AG04450 (cell line): Measurements from ENCODE around the gene BNC2. TPM values are rescaled to one million over a fixed set of nuclear protein-coding genes. Genes with fewer than 3 reads are reported as not detected.

Source experiments
- CTCF ChIA-PET: fragments of 300-600, 350-600 bp; formaldehyde crosslinking; extraction: SDS; loops from one replicate; lab custom pipeline; 2022; ENCODE audit warnings: antibody characterized with exemption, inconsistent platforms; lab: Charles Lee
- POLR2A ChIA-PET: fragments of 350-600 bp; formaldehyde crosslinking; extraction: SDS; loops from one replicate; lab custom pipeline; 2021; ENCODE audit warnings: antibody characterized with exemption, inconsistent platforms; lab: Yijun Ruan, JAX
- DNase-seq: peaks from one replicate; pipeline ENCODE4 v3.0.0-alpha.2; 2011; ENCODE audit warnings: low read depth, low spot score
- H3K27ac ChIP-seq: one replicate; pipeline ENCODE4 v1.5.1; 2012; ENCODE audit warnings: low read depth, low read length, control low read depth
- H3K27me3 ChIP-seq: one replicate; pipeline ENCODE4 v1.6.0; 2012; ENCODE audit warnings: low read length; ENCODE audit not compliant: control insufficient read depth, insufficient read depth
- H3K4me3 ChIP-seq: 2 replicates; pipeline ENCODE4 v1.5.1; 2011; ENCODE audit warnings: mild to moderate bottlenecking, low read depth, low read length, control low read depth
- H3K9me3 ChIP-seq: 2 replicates; pipeline ENCODE4 v1.5.1; 2012; ENCODE audit warnings: low read length; ENCODE audit not compliant: control insufficient read depth, insufficient read depth
- polyA plus RNA-seq: library from polyadenylated mRNA; depleted of rRNA; stranded (reverse); fragments of >200 nt; gene quantifications from 2 replicates; pipeline ENCODE4 v1.2.3, GENCODE V29; 2011
- TF ChIP-seq, protein P1 (sequence below): IDR thresholded peaks from 2 replicates; pipeline ENCODE4 v1.5.1; 2011; ENCODE audit warnings: low read depth, low read length, control low read depth, inconsistent platforms

Gene BNC2
- polyA plus RNA-seq, 1 experiment, result 49.0 TPM

DNA sequence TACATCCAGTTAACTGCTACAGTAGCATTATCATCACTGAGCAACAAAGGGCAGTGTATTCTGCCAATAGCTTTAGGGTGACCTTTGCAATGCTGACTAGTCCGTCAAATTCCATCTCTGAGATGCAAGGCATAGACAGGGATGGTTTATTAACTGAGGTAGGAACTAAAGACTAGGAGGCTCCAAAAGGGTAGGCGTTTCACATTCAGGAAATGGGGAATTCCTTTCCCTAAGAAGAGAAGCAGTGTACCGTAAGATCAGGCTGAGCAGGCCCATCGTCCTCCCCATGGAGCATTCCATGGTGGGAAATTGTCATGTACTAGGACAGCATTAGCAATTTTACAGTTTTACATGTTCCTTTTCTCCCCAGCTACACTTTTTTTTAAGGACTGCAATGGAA lies 157.7 kb downstream of the BNC2 start:
- H3K9me3 ChIP-seq, result no peaks in the 10 kb centered on the region
- H3K27me3 ChIP-seq, result no peaks in the 10 kb centered on the region
- TF ChIP-seq, protein P1, sequence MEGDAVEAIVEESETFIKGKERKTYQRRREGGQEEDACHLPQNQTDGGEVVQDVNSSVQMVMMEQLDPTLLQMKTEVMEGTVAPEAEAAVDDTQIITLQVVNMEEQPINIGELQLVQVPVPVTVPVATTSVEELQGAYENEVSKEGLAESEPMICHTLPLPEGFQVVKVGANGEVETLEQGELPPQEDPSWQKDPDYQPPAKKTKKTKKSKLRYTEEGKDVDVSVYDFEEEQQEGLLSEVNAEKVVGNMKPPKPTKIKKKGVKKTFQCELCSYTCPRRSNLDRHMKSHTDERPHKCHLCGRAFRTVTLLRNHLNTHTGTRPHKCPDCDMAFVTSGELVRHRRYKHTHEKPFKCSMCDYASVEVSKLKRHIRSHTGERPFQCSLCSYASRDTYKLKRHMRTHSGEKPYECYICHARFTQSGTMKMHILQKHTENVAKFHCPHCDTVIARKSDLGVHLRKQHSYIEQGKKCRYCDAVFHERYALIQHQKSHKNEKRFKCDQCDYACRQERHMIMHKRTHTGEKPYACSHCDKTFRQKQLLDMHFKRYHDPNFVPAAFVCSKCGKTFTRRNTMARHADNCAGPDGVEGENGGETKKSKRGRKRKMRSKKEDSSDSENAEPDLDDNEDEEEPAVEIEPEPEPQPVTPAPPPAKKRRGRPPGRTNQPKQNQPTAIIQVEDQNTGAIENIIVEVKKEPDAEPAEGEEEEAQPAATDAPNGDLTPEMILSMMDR, result no peak
- DNase-seq, result no peak
- POLR2A ChIA-PET, result interaction anchor here (0.6 kb wide), 1 partner anchor 13 kb away, joined by 4 read pairs; no protein-coding TSS in a partner anchor
- no peak overlapping the region for H3K27ac ChIP-seq
- H3K4me3 ChIP-seq, result no peak overlapping the region
- CTCF ChIA-PET, result no interaction called here

DNA sequence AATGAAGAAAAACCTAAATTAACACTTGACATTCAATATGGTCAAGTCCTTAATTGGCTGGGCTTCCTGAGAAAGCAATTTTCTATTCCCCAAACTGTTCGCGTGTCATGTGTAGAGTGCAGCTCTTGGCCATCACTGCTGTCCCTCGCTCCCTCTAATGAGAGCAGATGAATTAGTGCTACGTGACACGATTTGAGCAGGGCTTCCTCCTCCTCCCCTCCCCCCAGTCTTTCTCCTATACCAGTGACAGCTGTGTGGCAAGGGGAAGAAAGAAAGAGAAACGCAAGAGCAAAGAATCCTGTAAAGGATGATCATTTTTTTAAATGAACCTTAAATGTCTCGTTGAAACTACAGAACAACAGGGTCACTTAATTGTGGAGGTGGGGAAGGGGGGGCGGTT lies 159.6 kb downstream of the BNC2 start:
- no peak for DNase-seq
- TF ChIP-seq, protein P1, result no peak
- Histone ChIP-seq H3K27ac (no peak overlapping the region), H3K9me3 (no peaks in the 10 kb centered on the region), H3K27me3 (no peaks in the 10 kb centered on the region), H3K4me3 (no peak overlapping the region)
- ChIA-PET CTCF (no interaction called here), POLR2A (no interaction called here)

DNA sequence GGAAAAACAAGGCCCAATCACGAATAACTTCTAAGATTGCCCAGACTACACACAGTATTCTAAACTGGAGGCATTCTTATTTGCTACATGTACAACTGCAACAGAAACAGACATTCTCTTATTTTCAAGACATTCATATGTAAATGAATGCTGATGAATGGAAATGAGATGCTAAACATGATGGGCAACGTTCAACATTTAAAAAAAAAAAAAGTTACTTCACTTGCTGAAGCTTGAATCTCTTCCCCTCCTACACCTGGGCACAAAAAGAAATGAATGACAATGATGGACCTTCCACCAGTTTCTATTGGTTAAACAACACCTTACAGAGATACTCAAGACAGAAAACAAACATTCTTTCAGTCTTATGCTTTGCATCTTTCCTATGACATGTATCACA lies 160.5 kb downstream of the BNC2 start:
- ChIA-PET POLR2A (no interaction called here), CTCF (no interaction called here)
- no peaks in the 10 kb centered on the region for H3K9me3 ChIP-seq
- TF ChIP-seq, protein P1, result no peak
- DNase-seq, result no peak
- H3K27me3 ChIP-seq, result no peaks in the 10 kb centered on the region
- H3K4me3 ChIP-seq, result no peak overlapping the region
- H3K27ac ChIP-seq, result no peak overlapping the region

DNA sequence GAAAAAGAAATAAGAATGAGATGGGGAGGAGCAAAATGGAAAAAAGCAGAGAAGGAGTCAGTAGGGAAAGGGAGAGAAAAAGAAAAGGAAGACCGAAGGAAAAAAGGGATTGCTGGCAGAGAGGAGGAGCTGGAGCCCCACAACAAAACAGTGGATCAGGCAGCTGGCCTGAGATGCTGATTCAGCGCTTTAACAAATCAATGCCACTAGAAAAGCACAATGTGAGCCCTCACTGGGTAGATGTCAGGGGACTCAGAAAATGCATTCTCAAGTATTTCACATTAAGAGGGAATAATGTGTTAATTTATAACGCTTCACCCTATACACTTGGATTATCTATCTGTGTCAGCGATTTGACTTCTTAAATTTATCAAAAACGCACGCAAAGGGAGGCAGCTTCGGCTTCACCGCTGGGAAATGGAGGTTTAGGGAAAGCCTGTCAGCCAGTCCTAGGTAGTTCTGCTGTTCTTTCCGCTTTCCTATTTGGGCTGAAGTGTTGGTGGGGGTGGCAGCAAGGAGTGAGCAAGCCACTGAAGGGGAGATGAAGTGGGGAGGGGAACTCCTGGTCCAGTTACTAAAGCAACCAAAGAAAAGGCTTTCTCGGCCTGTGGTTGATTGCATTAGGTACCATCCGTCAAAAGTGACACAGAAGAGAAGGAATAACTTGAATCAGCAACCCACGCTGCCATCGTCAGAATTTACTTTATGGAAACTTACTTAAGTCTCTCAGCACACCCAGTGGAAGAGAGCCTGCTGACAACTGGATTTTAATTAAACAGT lies 161.6 kb downstream of the BNC2 start:
- POLR2A ChIA-PET, result no interaction called here
- CTCF ChIA-PET, result interaction anchor here (0.6 kb wide), 1 partner anchor 58 kb away, joined by 4 read pairs; no protein-coding TSS in a partner anchor
- no peaks in the 10 kb centered on the region for H3K27me3 ChIP-seq
- no peak overlapping the region for H3K4me3 ChIP-seq
- H3K9me3 ChIP-seq, result no peaks in the 10 kb centered on the region
- peak overlapping the region; percentile 54 for H3K27ac ChIP-seq
- TF ChIP-seq, protein P1, result no peak
- DNase-seq, result no peak

DNA sequence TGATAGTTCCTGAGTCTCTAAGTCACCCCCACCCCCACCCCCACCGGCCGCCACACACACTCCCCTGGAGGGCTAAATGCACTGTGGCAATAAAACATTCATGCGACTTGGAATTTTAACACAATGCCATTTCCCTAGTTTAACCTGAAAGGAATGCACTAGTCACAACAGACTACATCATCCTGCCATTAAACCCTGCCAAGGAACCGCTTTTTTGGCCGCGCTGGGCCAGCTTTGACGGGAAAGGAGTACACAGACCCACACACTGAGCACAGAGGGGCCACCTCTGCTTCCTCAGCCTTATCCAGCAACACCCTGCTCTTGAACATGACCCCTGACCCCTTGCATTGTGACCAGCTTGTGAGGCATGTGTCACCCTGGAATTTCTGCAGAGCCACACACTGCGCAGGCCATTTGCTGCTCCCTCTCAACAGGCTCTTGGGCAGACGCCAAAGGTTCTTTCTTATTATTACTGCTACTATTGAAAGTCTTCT lies 165.3 kb downstream of the BNC2 start:
- DNase-seq, result peak; percentile 83
- H3K27me3 ChIP-seq, result no peaks in the 10 kb centered on the region
- POLR2A ChIA-PET, result interaction anchor here (0.6 to 1.6 kb wide), 16 partner anchors 20 to 747 kb away, joined by 3 to 11 read pairs (median 4); no protein-coding TSS in a partner anchor
- CTCF ChIA-PET, result interaction anchor here (0.6 kb wide), 1 partner anchor 199 kb away, joined by 3 read pairs; no protein-coding TSS in a partner anchor
- peak overlapping the region; percentile 98 for H3K27ac ChIP-seq
- TF ChIP-seq, protein P1, result no peak
- peak overlapping the region; percentile 51 for H3K4me3 ChIP-seq
- H3K9me3 ChIP-seq, result no peaks in the 10 kb centered on the region
